Suprapubic skin (tissue), 3 donors: Measurements from ENCODE around the gene DVL3.

Source experiments
- CTCF ChIP-seq, 2 donors: fragments of 200-600 bp in 1 of 2; fragments of 450-650 bp in 1 of 2; sonication (generic) in 1 of 2; IDR thresholded peaks; one replicate each; pipeline ENCODE4 v1.5.1; 2016 to 2019; ENCODE audit warnings: antibody characterized with exemption in 2 of 2, mild to moderate bottlenecking in 1 of 2, moderate library complexity in 1 of 2
- POLR2A ChIP-seq, 2 donors: fragments of 450-650 bp; IDR thresholded peaks; one replicate each; pipeline ENCODE4 v1.6.1; 2017; ENCODE audit warnings: antibody characterized with exemption in 2 of 2, mild to moderate bottlenecking in 2 of 2, moderate library complexity in 2 of 2

GRCh38 chr3:184185461-184186183 lies 30.4 kb downstream of the DVL3 start:
- TF ChIP-seq CTCF (IDR thresholded peaks at IDR 0.05) (no peak), POLR2A (IDR thresholded peaks at IDR 0.05) (no peak)
